Right ventricle myocardium superior (tissue), 1 donor: ENCODE results near the gene FOXO6. TPM values are rescaled to one million over a fixed set of nuclear protein-coding genes. Genes with fewer than 3 reads are reported as not detected.

Experiments
- ATAC-seq: fragments of 200-7000 bp; cut with Tn5 transposase; one replicate; pipeline ENCODE4 v1.9.1; 2020; ENCODE audit warnings: mild to moderate bottlenecking; ENCODE audit not compliant: poor library complexity
- DNase-seq: peaks from one replicate; pipeline ENCODE4 v3.0.0-alpha.2; 2020
- intact Hi-C: fragments of 100-400 bp; cut with DNase I; formaldehyde crosslinking; loops from one replicate; pipeline ENCODE4 v1.11.2; 2022
- total RNA-seq: library from RNA; stranded (reverse); fragmentation: NEBNext Ultra II Directional; extraction: Animal tissue kit (Norgen Biotek cat#: 25700); gene quantifications from one replicate; pipeline ENCODE4 v1.2.1, GENCODE V29; 2021
- donor health status: DM: no; HTN: yes; CAD: no; lungs with severe emphysema.

Gene FOXO6
- total RNA-seq, 1 donor from 2014 or later, result 3.6 TPM

GRCh38 chr1:41391834-41392527 lies 30.7 kb downstream of the FOXO6 start:
- no peak for ATAC-seq
- intact Hi-C loops, result no loop called here
- no peak for DNase-seq

GRCh38 chr1:41392528-41392924 lies 31.3 kb downstream of the FOXO6 start:
- intact Hi-C loops, result no loop called here
- ATAC-seq (no peak), DNase-seq (no peak)

GRCh38 chr1:41393716-41394368 lies 32.6 kb downstream of the FOXO6 start:
- intact Hi-C loops, result no loop called here
- ATAC-seq (no peak), DNase-seq (no peak)

- intact Hi-C loops, result no loop called here
- no peak for ATAC-seq
- no peak for DNase-seq
These were observed 33.1 kb downstream of the FOXO6 start for GRCh38 chr1:41394369-41394744.

- intact Hi-C loops, result no loop called here
- peak; percentile 37 for ATAC-seq
These were observed 34.0 kb downstream of the FOXO6 start for GRCh38 chr1:41394959-41395956.

GRCh38 chr1:41396084-41396483 lies 34.9 kb downstream of the FOXO6 start:
- ATAC-seq, result no peak
- intact Hi-C loops, result no loop called here
- DNase-seq, result no peak

More at GRCh38 chr1:41394959-41395956, 34.0 kb downstream of the FOXO6 start:
- no peak for DNase-seq

GRCh38 chr1:41397020-41397419 lies 35.8 kb downstream of the FOXO6 start:
- intact Hi-C loops, result no loop called here
- ATAC-seq (no peak), DNase-seq (no peak)

GRCh38 chr1:41397753-41398330 lies 36.6 kb downstream of the FOXO6 start:
- intact Hi-C loops, result no loop called here
- DNase-seq, result no peak
- no peak for ATAC-seq

- DNase-seq (peak; percentile 71), ATAC-seq (peak; percentile 73)
- intact Hi-C loops, result no loop called here
These were observed 38.0 kb downstream of the FOXO6 start for GRCh38 chr1:41399145-41399795.

GRCh38 chr1:41400225-41400624 lies 39.0 kb downstream of the FOXO6 start:
- intact Hi-C loops, result no loop called here
- no peak for ATAC-seq
- DNase-seq, result no peak

GRCh38 chr1:41401899-41402298 lies 40.7 kb downstream of the FOXO6 start:
- intact Hi-C loops, result no loop called here
- DNase-seq (no peak), ATAC-seq (no peak)

- DNase-seq (peak; percentile 66), ATAC-seq (peak; percentile 51)
- intact Hi-C loops, result no loop called here
These were observed 43.1 kb downstream of the FOXO6 start for GRCh38 chr1:41404308-41404761.

GRCh38 chr1:41407664-41408252 lies 46.5 kb downstream of the FOXO6 start:
- ATAC-seq, result no peak
- intact Hi-C loops, result no loop called here

GRCh38 chr1:41408691-41409090 lies 47.5 kb downstream of the FOXO6 start:
- DNase-seq (no peak), ATAC-seq (no peak)
- intact Hi-C loops, result no loop called here

More at GRCh38 chr1:41407664-41408252, 46.5 kb downstream of the FOXO6 start:
- DNase-seq, result no peak

GRCh38 chr1:41409825-41410224 lies 48.6 kb downstream of the FOXO6 start:
- DNase-seq, result no peak
- intact Hi-C loops, result no loop called here
- ATAC-seq, result no peak

- intact Hi-C loops, result no loop called here
- DNase-seq (no peak), ATAC-seq (no peak)
These were observed 49.2 kb downstream of the FOXO6 start for GRCh38 chr1:41410462-41410861.

GRCh38 chr1:41411229-41411628 lies 50.0 kb downstream of the FOXO6 start:
- DNase-seq, result no peak
- intact Hi-C loops, result no loop called here
- ATAC-seq, result no peak

- DNase-seq, result no peak
- no peak for ATAC-seq
- intact Hi-C loops, result no loop called here
These were observed 51.5 kb downstream of the FOXO6 start for GRCh38 chr1:41412748-41413147.
